ENCODE measurements around the gene PGS1. TPM values are rescaled to one million over a fixed set of nuclear protein-coding genes. Genes with fewer than 3 reads are reported as not detected.

PGS1 gene
- total RNA-seq, 2 experiments from 2014 or later = 59.6 to 61.3 TPM

DNA sequence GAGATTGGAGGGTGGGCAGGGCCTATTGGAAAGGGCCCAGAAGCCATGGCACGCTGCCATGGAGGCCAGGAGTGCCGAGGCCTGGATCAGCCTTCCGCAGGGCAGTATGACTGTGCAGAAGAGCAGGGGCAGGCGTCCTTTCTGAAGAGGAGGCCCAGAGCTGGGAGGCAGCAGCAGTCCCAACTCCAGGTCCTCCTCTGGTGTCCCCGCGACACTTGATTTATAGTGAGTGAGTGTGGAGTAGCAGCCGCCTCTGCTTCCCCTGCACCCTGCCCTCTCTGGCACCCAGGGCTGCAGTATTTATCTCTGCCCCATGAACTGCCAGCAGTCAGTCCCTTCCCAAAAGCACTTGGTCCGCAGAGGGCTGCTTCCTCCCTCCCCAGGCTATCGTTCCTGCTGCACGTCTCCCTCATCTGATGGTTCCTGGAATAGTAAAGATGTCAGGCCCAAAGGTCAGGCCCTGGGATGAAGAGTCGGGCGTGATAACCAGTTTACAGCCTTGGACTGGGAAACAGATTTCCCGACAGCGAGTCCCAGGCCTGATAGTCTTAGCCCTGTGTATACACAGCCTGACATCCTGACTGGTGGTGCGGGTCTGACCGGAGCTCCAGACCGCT is 32.9 kb downstream of the PGS1 start:
- DNase-seq (ENCODE audit: low spot score) = no peak
- Histone ChIP-seq H3K36me3 (ENCODE audit: insufficient read depth, low read length) (peaks cover 43% of the 10 kb centered on the region; the same call in 1 of the 2 replicates), H3K9me2 (ENCODE audit: insufficient read depth, low read length) (no peaks in the 10 kb centered on the region), H3K79me2 (ENCODE audit: insufficient read depth, low read depth, low read length) (no peaks in the 10 kb centered on the region), H2AFZ (ENCODE audit: low read length) (no peak overlapping the region), H3K27ac (ENCODE audit: low read depth, low read length, poor library complexity, severe bottlenecking) (no peak overlapping the region), H4K20me1 (ENCODE audit: insufficient read depth, low read length) (no peaks in the 10 kb centered on the region), H3K4me1 (ENCODE audit: insufficient read depth, low read length, poor library complexity, severe bottlenecking) (peaks cover 4% of the 10 kb centered on the region), H3K4me3 (ENCODE audit: low read depth, low read length, poor library complexity, severe bottlenecking) (no peak overlapping the region), H3K4me2 (ENCODE audit: low read length) (no peak overlapping the region), H3K9me3 (ENCODE audit: low read length) (no peaks in the 10 kb centered on the region)
- CTCF ChIA-PET (ENCODE audit: unreplicated experiment) = no interaction called here
- TF ChIP-seq EZH2phosphoT487 (IDR thresholded peaks at IDR 0.05; ENCODE audit: borderline replicate concordance, low read depth, low read length) = no peak
- TF ChIP-seq, protein P1, sequence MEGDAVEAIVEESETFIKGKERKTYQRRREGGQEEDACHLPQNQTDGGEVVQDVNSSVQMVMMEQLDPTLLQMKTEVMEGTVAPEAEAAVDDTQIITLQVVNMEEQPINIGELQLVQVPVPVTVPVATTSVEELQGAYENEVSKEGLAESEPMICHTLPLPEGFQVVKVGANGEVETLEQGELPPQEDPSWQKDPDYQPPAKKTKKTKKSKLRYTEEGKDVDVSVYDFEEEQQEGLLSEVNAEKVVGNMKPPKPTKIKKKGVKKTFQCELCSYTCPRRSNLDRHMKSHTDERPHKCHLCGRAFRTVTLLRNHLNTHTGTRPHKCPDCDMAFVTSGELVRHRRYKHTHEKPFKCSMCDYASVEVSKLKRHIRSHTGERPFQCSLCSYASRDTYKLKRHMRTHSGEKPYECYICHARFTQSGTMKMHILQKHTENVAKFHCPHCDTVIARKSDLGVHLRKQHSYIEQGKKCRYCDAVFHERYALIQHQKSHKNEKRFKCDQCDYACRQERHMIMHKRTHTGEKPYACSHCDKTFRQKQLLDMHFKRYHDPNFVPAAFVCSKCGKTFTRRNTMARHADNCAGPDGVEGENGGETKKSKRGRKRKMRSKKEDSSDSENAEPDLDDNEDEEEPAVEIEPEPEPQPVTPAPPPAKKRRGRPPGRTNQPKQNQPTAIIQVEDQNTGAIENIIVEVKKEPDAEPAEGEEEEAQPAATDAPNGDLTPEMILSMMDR (conservative IDR thresholded peaks at IDR 0.05; ENCODE audit: low read length) = no peak
- intact Hi-C loops (cut with micrococcal nuclease; ENCODE audit: unreplicated experiment) = no loop called here
- no TSS peak for BruUV-seq (replicated peaks)
- POLR2A ChIA-PET = interaction anchor here (0.5 kb wide), 1 partner anchor 183 kb away, joined by 3 read pairs; no protein-coding TSS in a partner anchor

DNA sequence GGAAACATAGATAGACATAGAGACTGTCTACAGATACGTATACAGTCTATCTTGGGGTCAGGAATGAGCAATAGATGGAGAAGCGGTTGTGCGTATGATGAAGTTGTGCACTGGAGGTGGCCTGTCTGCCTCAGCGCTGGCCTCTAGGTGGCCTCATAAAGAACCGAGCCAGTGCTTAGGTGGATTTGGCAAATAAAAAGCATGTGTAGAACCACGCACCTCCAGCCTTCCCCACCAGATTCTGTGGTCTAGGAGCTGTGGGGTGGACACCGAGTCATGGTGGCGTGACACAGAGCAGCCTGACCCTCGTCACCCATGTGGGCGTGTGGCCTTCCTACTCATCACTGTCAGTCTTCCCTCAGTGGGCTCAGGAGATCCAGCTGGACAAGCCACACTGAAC is 34.0 kb downstream of the PGS1 start:
- Histone ChIP-seq H4K20me1 (ENCODE audit: insufficient read depth, low read length) (no peaks in the 10 kb centered on the region), H3K9me3 (ENCODE audit: low read length) (no peaks in the 10 kb centered on the region), H3K79me2 (ENCODE audit: insufficient read depth, low read depth, low read length) (no peaks in the 10 kb centered on the region), H3K9me2 (ENCODE audit: insufficient read depth, low read length) (no peaks in the 10 kb centered on the region), H2AFZ (ENCODE audit: low read length) (no peak overlapping the region), H3K4me2 (ENCODE audit: low read length) (no peak overlapping the region), H3K36me3 (ENCODE audit: insufficient read depth, low read length) (peaks cover 42% of the 10 kb centered on the region; the same call in 1 of the 2 replicates), H3K4me3 (ENCODE audit: low read depth, low read length, poor library complexity, severe bottlenecking) (no peak overlapping the region), H3K4me1 (ENCODE audit: insufficient read depth, low read length, poor library complexity, severe bottlenecking) (peaks cover 4% of the 10 kb centered on the region), H3K27ac (ENCODE audit: low read depth, low read length, poor library complexity, severe bottlenecking) (no peak overlapping the region)
- no peak for DNase-seq (ENCODE audit: low spot score)
- BruUV-seq (replicated peaks) = no TSS peak
- intact Hi-C loops (cut with micrococcal nuclease; ENCODE audit: unreplicated experiment) = no loop called here
- POLR2A ChIA-PET = interaction anchor here (0.7 kb wide), 1 partner anchor 256 kb away, joined by 3 read pairs; no protein-coding TSS in a partner anchor
- TF ChIP-seq, protein P1 (conservative IDR thresholded peaks at IDR 0.05; ENCODE audit: low read length) = peak; percentile 70
- TF ChIP-seq EZH2phosphoT487 (IDR thresholded peaks at IDR 0.05; ENCODE audit: borderline replicate concordance, low read depth, low read length) = no peak
- CTCF ChIA-PET (ENCODE audit: unreplicated experiment) = no interaction called here
